ENCODE data around the gene WDR37. TPM values are rescaled to one million over a fixed set of nuclear protein-coding genes. Genes with fewer than 3 reads are reported as not detected.

Gene WDR37
- total RNA-seq, 1 donor from 2014 or later: 13.6 TPM

DNA sequence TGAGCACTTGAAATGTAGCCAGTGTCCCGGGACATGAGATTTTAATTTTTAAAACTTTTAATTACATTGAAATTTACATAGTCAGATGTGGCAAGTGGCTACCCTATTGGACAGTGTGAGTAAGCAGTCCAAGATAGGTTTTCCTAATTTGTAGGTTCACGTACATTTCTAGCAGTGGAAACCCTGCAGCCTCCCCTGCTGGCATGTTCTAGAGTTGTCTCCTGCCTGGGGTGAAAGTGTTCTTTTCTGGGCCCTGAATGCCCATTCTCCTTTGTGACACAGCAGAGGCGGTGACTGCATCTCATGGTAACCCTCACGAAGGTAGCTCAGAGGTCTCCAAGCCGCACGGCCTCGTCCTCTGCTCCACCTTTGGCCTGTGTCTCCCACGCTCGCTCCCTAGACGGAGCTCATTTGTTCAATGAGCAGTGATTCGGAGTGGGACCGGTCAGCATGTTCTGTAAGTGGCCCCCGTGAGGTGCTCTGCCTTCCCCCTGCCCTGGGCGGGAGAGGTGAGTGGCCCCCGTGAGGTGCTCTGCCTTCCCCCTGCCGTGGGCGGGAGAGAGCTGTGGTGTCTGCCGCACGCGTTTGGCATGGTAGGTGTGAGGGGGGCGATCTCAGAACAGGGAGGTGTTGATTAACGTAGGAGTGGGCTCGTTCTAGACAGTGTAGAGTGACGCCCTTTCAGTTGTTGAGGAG, 18.0 kb downstream of the WDR37 start:
- no peak for DNase-seq (ENCODE audit: low read depth)

DNA sequence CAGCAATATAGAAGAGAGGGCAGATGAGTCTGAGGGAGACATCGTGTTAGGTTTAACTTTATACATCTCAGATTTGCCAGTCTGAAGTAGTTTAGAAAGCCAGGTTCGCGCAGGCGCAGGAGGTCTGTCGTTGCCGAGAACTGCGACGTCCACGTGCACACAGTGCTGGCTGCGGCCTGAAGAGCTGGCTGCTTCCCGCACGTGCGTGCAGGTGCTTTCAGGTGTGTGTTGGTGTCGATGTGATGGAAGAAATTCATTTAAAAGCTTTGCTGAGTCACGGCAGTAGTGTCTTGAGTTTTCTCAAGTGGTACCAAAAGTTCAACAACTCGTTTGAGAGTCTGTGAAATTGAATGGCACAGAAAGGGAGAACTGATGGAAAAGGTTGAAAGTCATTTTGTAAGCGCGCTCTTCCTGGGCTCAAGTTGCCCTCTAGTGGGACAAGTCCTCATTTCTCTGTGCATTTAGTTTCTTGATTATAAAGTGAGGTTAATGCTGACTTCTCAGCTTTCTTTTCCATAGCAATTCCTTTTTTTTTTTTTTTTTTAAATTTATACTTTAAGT, 18.6 kb downstream of the WDR37 start:
- no peak for DNase-seq (ENCODE audit: low read depth)

DNA sequence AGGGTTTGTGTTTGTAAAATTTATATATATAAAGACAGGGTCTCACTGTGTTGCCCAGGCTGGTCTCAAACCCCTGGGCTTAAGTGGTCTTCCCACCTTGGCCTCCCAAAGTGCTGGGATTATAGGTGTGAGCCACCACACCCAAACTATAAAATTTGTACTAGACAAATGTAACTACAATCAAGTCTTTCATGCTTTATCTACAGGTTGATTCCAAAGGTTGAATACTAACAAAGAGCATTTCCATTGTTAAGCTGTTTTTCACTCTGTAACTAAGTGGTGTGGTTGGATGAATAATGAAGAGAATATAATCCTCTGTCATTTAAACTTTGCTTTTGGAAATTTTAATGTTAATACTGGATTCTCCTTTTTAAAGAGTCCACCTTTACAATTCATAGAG, 22.5 kb downstream of the WDR37 start:
- DNase-seq (ENCODE audit: low read depth): no peak

DNA sequence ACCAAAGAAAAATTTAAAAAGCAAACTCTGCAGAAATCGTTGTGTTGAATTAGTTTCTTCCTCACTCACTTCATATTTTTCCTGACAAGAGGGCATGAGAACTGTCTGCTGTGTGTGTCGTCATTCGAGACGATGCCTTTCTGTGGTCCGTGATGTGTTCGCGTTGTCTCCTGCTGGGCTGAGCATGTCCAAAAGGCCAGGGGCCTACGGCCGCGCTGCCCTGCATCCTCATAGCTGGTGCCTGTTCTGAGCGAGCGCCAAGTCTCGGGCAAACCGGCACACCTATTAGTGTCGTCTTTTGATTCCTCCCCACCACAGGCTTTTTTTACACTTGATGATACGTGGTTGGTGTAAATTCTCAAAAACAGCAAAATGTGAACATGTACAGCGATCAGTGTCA, 27.4 kb downstream of the WDR37 start:
- no peak for DNase-seq (ENCODE audit: low read depth)

DNA sequence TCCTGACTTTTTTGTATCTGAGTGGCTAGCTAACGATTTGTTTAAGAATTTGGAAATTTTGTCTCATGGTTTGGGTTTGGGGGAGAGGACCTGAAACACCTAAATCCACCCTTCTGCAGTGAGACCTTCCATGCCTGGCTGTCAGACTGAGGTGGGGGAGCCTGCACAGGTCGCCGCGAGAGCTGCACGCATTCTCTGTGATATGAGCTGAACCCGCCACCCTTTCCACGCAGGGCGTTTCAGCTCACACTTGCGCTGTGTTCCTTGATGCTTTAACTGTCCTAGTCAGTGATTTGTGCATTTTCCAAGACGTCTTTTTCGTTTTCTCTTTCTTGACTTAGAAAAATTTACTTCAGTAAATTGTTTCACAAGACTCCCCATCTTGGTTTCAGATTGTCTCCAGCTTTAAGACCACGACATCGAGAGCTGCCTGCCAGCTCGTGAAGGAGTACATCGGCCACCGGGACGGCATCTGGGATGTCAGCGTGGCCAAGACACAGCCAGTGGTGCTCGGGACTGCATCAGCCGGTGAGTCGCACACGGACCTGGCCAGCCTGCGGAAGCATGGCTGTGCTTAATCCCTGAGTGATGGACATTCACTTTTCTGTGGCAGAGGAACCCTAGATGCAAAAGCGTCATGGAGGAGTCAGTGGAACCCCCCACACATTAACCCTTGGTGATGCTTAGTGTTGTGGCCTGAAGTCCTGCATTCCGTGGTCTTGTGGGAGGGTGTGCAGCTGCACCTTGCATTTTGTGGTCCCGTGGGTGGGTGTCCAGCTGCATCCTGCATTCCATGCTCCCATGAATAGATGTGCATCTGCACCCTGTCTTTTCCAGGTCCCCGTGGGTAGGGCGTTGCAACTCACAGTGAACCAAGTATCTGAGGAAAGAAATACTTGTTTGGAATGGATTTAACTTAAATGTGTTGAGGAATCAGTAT, 28.1 kb downstream of the WDR37 start:
- DNase-seq (ENCODE audit: low read depth): peak; percentile 74

DNA sequence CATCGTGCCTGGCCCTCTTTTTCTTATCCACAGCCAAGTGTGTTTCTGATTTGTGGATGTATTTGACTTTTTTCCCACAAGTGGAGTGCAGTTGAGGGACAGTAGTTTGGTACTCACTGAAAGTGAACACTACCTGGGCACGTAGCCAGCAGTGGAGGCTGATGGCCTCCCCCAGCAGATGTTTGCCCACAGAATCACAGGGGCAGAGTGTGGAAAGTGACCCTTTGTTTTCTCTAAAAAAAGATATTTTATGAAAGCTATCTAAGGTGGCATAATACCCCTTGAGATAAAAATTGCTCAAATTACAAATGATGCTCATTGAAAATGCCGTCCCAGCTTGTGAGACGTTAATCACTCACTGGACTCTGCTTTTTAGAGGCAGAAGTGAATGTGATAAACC, 29.1 kb downstream of the WDR37 start:
- DNase-seq (ENCODE audit: low read depth): peak; percentile 18

DNA sequence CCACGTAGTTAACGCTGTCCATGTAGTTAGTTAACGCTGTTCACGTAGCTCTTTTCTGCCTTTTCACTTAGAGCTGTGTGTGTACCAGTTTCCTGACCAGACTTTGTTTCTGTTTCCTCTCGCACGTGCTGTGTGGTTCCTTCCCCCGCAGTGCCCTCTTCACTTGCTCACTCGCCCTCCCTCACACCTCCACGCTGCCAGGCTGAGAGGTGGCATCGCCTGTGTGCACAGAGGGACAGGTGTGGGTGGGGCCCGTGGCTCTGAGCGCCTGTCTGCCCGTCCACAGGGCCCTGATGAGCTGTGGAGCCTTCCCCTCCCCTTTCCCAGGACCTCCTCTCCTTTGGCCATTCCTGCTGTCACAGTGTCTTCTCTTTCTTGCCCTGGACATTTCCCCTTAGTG, 30.6 kb downstream of the WDR37 start:
- DNase-seq (ENCODE audit: low read depth): no peak

DNA sequence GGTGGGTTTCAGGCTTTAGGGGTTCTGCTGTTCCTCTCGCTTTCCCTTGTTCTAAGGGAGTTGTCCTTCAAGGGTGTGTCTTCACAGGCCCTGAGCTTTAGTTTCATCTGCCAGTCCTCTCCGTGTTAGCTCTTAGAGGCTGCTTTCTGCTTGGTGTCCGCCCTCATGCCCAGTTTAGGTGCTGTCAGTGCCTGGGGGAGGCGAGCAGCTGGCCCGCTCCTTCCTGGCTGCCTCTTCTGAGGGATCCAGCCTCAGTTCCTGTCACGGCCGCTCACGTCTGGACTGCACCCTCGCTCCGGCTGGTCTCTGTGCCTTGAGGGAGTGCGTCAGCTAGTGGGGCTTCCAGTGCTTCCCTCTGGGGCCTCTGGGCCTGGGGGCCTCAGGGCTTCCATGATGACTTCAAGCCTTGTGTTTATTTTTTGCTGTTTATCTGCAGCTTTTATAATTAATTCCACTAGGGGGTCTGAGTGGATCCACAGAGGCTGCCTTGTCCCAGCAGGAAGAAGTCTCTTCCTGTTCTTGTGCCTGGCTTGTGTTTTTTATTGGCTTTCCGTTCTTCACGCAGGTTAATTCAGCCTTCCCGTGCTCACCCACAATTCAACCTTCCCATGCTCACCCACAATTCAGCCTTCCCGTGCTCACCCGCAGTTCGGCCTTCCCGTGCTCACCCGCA, 33.0 kb downstream of the WDR37 start:
- no peak for DNase-seq (ENCODE audit: low read depth)

DNA sequence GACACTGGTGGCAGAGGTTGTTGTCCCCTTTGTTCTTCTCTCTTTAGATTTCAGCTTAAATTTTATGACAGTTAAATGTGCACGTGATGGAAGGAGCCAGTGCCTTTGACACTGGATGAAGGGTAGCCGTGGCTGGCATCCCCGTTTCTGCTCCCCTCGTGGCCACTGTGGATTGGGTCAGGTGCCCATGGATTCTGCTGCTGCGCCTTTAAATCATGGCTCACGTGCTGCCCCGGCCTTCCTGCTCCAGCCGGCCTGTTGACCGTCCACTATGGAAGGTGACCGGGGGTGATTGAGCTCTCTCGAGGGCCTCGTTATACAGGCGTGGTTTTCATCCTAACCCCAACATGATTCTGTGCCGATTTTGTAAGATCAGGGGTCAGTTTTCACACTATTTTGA, 34.5 kb downstream of the WDR37 start:
- DNase-seq (ENCODE audit: low read depth): no peak

DNA sequence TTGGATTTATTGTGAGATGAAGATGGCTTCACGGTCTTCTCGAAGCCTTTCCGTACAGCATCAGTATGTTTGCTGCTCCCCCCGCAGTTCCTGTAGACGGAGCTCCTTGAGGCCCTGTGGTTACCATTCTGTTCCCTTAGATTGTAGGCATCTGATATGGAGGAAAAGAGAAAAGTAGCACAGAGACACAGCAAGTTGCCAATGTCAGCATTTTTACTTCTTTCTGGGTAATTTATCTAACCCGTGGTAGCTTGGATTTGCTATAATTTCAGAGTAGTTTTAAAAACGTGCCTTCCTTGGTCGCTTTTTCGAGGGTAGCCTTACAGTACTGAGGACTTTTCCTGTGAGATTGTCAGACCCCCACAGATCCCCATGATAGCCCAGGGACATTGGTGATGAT, 37.5 kb downstream of the WDR37 start:
- no peak for DNase-seq (ENCODE audit: low read depth)

DNA sequence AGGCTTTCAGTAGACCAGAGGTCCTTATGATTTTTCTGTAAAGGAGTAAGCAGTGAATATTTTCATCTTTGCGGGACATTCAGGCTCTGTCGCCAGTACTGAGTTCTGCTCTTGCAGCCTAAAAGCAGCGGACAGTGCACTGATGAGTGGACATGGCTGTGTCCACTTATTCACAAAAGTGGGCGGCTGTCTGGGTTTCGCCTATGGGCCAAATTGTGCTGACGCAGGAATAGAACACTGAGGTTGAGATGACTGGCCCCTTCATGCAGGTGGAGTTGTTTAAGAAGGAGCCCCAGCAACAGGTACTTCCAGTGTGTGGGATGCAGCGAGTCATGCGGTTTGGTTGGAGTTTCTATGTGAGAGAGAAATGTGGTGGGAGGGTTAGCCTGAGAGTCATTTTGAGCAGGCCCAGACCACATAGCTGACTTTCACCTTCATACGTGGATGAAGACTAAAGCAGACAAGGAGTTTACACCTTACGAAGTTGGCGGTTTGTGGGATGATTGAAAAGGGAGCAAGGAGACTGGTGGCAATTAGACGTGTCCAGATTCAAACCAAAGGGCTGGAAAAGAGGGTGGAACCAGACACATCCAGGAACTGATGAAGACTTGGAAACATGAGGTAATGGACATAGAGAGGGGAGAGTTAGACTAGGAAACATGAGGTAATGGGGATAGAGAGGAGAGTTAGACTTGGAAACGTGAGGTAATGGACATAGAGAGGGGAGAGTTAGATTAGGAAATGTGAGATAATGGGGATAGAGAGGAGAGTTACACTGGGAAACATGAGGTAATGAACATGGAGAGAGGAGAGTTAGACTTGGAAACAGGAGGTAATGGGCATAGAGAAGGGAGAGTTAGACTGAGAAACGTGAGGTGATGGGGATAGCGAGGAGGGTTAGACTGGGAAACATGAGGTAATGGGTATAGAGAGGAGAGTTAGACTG, 38.2 kb downstream of the WDR37 start:
- no peak for DNase-seq (ENCODE audit: low read depth)

DNA sequence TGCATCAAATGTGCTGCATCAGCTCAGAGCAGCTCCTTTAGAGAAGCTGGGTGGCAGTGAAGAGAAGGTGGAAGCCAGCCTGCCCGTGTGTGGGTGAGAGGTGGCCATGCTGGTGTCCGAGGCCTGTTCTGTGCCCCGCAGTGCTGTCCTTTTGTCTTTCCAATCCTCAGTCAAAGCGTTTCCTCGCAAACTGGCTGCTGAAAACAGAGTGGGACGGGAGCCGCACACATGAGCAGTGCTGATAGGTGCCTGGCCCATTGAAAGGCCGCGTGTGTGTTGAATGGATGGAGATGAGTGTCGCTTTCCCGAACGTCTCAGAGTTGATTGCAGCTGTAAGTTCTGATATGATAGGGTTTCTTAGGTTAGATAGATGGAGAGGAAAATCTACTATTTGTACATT, 39.3 kb downstream of the WDR37 start:
- DNase-seq (ENCODE audit: low read depth): no peak

DNA sequence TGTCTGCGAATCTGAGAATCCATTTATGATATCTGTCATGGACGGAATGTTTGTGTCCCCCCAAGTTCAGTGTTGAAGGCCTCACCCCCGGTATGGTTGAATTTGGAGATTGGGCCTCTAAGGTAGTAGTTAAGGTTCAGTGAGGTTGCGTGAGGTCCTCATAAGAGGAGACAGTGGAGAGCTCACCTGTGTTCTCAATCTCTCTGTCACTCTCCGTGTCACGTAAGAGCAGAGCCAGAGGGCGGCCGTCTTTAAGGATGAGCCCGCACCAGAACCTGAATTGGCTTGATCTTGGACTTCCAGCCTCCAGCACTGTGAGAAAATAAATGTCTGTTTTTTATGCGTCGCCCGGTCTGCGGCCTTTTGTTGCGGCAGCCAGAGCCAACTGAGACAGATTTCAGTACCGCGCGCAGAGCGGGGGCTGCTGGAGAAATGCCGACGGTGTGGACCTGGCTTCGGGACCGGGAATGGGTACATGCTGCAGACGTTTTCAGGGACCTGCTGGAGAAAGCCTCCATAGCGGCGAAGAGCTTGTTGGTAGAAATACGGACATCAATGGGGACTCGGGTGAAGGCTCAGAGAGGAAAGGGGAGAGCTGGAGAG, 40.2 kb downstream of the WDR37 start:
- no peak for DNase-seq (ENCODE audit: low read depth)

DNA sequence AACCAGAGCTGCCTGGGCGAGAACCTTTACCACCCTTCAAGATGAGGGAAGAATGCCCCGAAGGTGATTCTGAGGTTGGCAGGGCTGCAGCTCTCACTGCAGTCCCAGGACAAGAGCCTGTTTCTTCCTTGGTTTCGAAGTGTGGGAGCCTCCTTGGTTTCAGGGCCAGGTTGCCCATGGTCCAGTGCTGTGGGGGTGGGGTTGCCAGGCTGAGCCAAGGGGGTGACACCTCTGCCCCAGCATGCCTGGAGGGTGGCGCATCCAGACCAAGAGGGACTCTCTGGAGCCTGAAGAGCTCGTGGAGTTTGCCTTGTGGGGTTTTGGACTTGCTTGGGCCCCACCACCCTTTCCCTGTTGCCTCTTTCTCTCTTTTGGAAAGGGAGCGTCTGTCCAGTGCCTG, 41.3 kb downstream of the WDR37 start:
- no peak for DNase-seq (ENCODE audit: low read depth)

DNA sequence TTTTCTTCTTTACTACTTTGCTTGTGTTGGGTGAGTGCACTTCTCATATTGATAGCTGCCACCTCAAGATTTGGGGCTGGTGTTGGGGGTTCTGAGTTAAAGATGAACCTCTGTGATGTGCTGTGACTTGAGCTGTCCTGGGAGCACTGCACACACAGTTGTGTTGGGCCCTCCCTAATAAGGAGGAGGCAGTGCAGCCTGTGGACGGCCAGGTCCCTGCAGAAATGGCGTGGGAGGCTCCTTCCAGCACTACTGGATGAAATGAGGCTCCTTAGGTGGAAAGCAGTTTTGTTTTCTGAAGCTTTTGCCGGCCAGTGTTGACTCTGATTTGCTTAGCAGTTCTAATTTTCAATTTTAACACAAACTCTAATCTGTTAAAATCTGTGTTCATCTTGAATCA, 44.0 kb downstream of the WDR37 start:
- DNase-seq (ENCODE audit: low read depth): no peak

DNA sequence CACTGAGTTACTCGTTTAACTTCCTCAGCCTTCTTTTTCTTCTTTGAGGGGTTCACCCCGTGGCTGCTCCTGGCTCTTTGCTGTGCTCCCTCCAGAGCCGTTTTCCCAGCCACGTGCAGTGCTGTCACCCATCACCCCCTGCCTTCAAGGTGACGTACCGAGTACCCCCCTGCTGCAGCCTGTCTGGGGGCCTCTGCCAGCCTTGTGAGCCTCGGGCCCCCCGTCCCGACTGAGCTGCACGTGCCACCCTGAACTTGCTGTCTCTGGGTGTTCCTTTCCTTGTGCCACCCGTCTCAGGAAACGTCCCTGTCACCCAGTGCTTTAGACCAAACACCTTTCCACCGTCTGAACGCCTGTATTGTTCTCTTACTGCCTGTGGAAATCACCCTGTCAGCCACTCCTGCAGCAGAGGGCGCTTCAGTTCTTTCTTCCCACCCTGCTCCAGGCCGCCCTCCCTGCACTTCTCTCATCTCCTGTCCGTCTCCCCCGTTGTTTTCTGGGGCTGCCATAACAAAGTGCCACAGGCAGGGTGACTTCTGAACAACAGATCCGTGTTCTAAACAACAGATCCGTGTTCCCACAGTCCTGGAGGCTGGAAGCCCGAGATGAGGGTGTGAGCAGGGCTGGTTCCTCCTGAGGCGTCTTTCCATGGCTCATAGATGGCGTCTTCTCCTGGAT, 44.6 kb downstream of the WDR37 start:
- no peak for DNase-seq (ENCODE audit: low read depth)

DNA sequence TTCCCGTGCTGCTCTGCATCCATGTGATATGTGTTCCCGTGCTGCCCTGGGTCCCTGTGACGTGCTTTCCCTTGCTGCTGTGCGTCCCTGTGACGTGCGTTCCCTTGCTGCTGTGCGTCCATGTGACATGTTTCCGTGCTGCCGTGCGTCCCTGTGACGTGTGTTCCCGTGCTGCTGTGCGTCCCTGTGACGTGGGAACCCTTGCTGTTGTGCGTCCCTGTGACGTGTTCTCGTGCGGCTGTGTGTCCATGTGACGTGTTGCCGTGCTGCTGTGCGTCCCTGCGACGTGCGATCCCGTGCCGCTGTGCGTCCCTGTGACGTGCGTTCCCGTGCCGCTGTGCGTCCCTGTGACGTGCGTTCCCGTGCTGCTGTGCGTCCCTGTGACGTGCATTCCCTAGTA, 45.8 kb downstream of the WDR37 start:
- DNase-seq (ENCODE audit: low read depth): no peak

DNA sequence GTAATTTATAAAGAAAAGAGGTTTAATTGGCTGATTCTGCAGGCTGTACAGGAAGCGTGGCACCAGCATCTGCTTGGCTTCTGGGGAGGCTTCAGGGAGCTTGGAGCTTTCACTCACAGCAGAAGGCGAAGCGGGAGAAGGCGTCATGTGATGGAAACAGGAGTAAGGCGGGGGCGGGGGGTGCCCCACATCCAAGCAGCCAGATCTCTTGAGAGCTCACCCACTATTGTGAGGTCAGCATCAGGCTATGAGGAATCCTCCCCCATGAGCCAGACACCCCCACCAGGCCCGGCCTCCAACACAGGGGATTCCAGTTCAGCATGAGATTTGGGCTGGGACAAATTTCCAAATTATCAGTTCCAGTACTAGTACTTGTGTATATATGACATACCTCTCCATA, 46.2 kb downstream of the WDR37 start:
- DNase-seq (ENCODE audit: low read depth): no peak

DNA sequence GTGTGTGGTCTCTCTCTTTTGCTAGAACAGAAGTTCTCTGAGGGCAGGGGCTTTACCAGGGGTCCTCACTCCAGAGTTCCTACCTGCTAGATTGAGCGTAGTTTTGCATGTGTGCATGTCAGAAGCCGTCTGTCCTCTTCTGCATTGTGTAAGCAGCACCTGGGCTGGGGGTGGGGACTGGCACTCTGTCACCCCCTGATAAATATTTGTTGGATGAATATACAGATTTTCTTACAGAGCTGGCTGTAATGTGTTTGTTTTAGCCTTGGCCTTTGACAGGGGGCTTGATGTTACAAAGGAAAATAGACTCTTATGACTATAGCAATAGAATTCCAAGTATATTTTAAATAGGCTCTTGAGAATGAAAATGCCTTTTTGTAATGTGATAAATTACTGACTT, 46.6 kb downstream of the WDR37 start:
- DNase-seq (ENCODE audit: low read depth): no peak

DNA sequence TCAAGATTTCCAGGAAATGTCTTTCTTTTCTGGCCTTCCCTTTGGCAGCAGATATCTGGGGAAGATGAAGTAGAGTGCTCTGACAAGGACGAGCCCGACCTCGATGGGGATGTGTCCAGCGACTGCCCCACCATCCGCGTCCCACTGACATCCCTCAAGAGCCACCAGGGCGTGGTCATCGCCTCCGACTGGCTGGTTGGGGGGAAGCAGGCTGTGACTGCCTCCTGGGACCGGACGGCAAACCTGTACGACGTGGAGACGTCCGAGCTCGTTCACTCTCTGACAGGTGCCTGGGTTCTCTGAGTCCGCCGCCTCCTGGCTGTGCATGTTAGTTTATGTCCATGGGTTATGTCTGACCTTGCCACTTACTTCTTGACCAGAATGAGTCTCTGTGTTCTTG, 47.4 kb downstream of the WDR37 start:
- no peak for DNase-seq (ENCODE audit: low read depth)

Data from myocyte (in vitro differentiated cells).